Forelimb muscle (tissue), 1 donor: Measurements from ENCODE around the gene EIF4G3. TPM values are rescaled to one million over a fixed set of nuclear protein-coding genes. Genes with fewer than 3 reads are reported as not detected.

Experiments used
- DNase-seq: peaks from one replicate; pipeline ENCODE4 v3.0.0-alpha.2; 2013; ENCODE audit warnings: low read depth
- polyA plus RNA-seq: library from polyadenylated mRNA; unstranded; fragments of 120-200 nt; gene quantifications from one replicate; pipeline ENCODE4 v1.2.1, GENCODE V29; 2013; ENCODE audit not compliant: insufficient read length

The EIF4G3 gene
- polyA plus RNA-seq, 1 donor, result 33.3 TPM

DNA sequence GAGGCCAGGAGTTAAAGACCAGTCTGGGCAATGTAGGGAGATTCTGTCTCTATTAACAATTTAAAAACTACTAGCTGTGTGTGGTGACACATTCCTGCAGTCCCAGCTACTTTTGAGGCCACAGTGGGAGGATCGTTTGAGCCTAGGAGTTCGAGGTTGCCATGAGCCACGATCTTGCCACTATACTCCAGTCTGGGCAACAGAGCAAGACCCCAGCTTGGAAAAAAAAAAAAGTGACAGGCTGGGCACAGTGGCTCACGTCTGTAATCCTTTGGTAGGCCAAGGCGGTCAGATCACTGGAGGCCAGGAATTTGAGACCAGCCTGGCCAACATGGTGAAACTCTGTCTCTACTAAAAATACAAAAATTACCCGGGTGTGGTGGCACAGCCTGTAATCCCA lies 416.4 kb downstream of the EIF4G3 start:
- DNase-seq, result no peak

Other genes starting within 250 kb of the EIF4G3 start
- gene ECE1, start 113.6 kb upstream of the EIF4G3 start, polyA plus RNA-seq, result 29.1 TPM